ENCODE results near the gene LSR. TPM values are rescaled to one million over a fixed set of nuclear protein-coding genes. Genes with fewer than 3 reads are reported as not detected.

Gene LSR
- total RNA-seq, 2 experiments from 2014 or later: 20.0 to 20.6 TPM

DNA sequence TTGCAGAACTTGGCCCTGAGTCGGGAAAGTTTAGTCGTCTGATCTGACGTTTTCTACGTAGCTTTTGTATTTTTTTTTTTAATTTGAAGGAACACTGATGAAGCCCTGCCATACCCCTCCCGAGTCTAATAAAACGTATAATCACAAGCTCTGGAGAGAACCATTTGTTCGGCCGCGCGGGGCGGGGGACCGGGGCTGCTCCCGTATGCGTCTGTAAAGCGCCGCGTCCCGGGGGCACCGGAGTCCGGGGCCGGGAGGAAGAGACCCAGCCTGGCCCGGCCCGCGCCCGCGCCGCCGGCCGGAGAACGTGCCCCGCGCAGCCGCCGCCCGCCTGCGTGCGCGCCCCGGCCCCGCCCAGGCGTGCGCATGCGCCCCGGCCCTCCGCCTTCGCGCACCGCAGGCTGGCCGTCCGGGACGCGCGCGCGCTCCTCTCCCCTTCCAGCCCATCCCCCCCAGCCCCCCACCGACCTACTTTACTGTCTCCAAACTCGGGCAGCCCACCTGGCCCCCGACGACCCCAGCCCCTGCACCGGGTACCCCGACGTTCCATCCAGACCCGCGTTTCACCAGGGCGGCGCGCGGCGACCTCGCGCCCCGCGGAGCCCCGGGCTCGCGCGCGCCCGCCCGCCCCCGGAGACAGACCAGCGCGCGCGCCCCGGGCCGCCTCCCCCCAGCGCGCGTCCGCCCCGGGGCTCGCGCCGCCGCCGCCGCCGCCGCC is 19.2 kb downstream of the LSR start:
- H3K36me3 Mint-ChIP-seq (ENCODE audit: low read depth): peaks cover 30% of the 10 kb centered on the region
- peak; percentile 64 for ATAC-seq
- POLR2A ChIA-PET: interaction anchor here (1.1 to 1.4 kb wide), 2 partner anchors 52 to 114 kb away, joined by 3 read pairs; partner anchors contain the start of gene FXYD5
- peak; percentile 66 for DNase-seq
- TF ChIP-seq, protein P1, sequence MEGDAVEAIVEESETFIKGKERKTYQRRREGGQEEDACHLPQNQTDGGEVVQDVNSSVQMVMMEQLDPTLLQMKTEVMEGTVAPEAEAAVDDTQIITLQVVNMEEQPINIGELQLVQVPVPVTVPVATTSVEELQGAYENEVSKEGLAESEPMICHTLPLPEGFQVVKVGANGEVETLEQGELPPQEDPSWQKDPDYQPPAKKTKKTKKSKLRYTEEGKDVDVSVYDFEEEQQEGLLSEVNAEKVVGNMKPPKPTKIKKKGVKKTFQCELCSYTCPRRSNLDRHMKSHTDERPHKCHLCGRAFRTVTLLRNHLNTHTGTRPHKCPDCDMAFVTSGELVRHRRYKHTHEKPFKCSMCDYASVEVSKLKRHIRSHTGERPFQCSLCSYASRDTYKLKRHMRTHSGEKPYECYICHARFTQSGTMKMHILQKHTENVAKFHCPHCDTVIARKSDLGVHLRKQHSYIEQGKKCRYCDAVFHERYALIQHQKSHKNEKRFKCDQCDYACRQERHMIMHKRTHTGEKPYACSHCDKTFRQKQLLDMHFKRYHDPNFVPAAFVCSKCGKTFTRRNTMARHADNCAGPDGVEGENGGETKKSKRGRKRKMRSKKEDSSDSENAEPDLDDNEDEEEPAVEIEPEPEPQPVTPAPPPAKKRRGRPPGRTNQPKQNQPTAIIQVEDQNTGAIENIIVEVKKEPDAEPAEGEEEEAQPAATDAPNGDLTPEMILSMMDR (IDR thresholded peaks at IDR 0.05): no peak
- CTCF ChIA-PET: no interaction called here
- no peaks in the 10 kb centered on the region for H3K9me3 Mint-ChIP-seq
- no peaks in the 10 kb centered on the region for H3K27me3 Mint-ChIP-seq
- peak overlapping the region; percentile 97 for H3K27ac Mint-ChIP-seq
- intact Hi-C loops (cut with micrococcal nuclease): loop anchor here (10.0 kb wide), 1 partner anchor 123 kb away; the partner anchor contains the start of gene FXYD7
- H3K4me3 Mint-ChIP-seq: peak overlapping the region; percentile 92
- peaks cover 32% of the 10 kb centered on the region for H3K4me1 Mint-ChIP-seq (ENCODE audit: low read depth)

GRCh38 chr19:35268536-35269437 is 20.0 kb downstream of the LSR start, which contains the start of gene USF2:
TSS of gene USF2 (plus strand) at chr19:35268962. CDS start at chr19:35269102, 140 bp downstream.
- peak; percentile 33 for ATAC-seq
- DNase-seq: peak; percentile 80
- H3K27me3 Mint-ChIP-seq: no peaks in the 10 kb centered on the region
- H3K4me3 Mint-ChIP-seq: peak within 1 kb of the TSS; percentile 92
- no peaks in the 10 kb centered on the region for H3K9me3 Mint-ChIP-seq
- H3K4me1 Mint-ChIP-seq (ENCODE audit: low read depth): peaks cover 32% of the 10 kb centered on the region
- TF ChIP-seq, protein P1 (IDR thresholded peaks at IDR 0.05): no peak
- intact Hi-C loops (cut with micrococcal nuclease): loop anchor here (10.0 kb wide), 1 partner anchor 124 kb away; the partner anchor contains the start of gene FXYD7
- CTCF ChIA-PET: interaction anchor here (0.7 to 1.4 kb wide), 5 partner anchors 32 to 241 kb away, joined by 3 to 5 read pairs (median 4); no protein-coding TSS in a partner anchor
- H3K27ac Mint-ChIP-seq: peak within 1 kb of the TSS; percentile 97
- POLR2A ChIA-PET: interaction anchor here (0.6 to 2.0 kb wide), 7 partner anchors 11 to 127 kb away, joined by 3 to 8 read pairs (median 3); partner anchors contain the start of gene FXYD5
- peaks cover 33% of the 10 kb centered on the region for H3K36me3 Mint-ChIP-seq (ENCODE audit: low read depth)

- intact Hi-C loops (cut with micrococcal nuclease): loop anchor here (10.0 kb wide), 1 partner anchor 125 kb away; the partner anchor contains the start of gene FXYD7
- DNase-seq: peak; percentile 84
- Mint-ChIP-seq H3K9me3 (no peaks in the 10 kb centered on the region), H3K27ac (peak overlapping the region; percentile 38), H3K4me1 (ENCODE audit: low read depth) (peaks cover 28% of the 10 kb centered on the region), H3K27me3 (no peaks in the 10 kb centered on the region), H3K36me3 (ENCODE audit: low read depth) (peaks cover 36% of the 10 kb centered on the region), H3K4me3 (peak overlapping the region; percentile 63)
- ChIA-PET CTCF (interaction anchor here (0.5 to 1.8 kb wide), 8 partner anchors 13 to 241 kb away, joined by 3 to 8 read pairs (median 4); no protein-coding TSS in a partner anchor), POLR2A (interaction anchor here (0.9 to 2.0 kb wide), 4 partner anchors 10 to 115 kb away, joined by 3 to 8 read pairs (median 4); partner anchors contain the start of gene FXYD5)
- TF ChIP-seq, protein P1 (IDR thresholded peaks at IDR 0.05): peak; percentile 96
- peak; percentile 63 for ATAC-seq
These were observed 20.8 kb downstream of the LSR start for GRCh38 chr19:35269438-35270117.

GRCh38 chr19:35270381-35270811 is 21.6 kb downstream of the LSR start:
- TF ChIP-seq, protein P1 (IDR thresholded peaks at IDR 0.05): no peak
- ATAC-seq: no peak
- Mint-ChIP-seq H3K36me3 (ENCODE audit: low read depth) (peaks cover 37% of the 10 kb centered on the region), H3K27ac (no peak overlapping the region), H3K27me3 (no peaks in the 10 kb centered on the region), H3K4me1 (ENCODE audit: low read depth) (peaks cover 28% of the 10 kb centered on the region), H3K9me3 (no peaks in the 10 kb centered on the region), H3K4me3 (peak overlapping the region; percentile 63)
- POLR2A ChIA-PET: interaction anchor here (0.8 to 2.0 kb wide), 3 partner anchors 10 to 100 kb away, joined by 3 to 8 read pairs (median 5); no protein-coding TSS in a partner anchor
- CTCF ChIA-PET: interaction anchor here (0.8 to 1.8 kb wide), 4 partner anchors 83 to 240 kb away, joined by 3 to 8 read pairs (median 3); no protein-coding TSS in a partner anchor
- DNase-seq: no peak
- intact Hi-C loops (cut with micrococcal nuclease): no loop called here
